Measurements from ENCODE around the gene TNS2. TPM values are rescaled to one million over a fixed set of nuclear protein-coding genes. Genes with fewer than 3 reads are reported as not detected.

Gene TNS2
- total and polyA plus RNA-seq, 9 of the 15 experiments (the other 6 are each of a cell fraction or from before 2014, with no cell fraction given), result 0.28 to 3.1 (median 1.2) TPM; not detected in 1

Small RNA genes lying within 50 kb of the gene (microRNA-seq; reads per million reads assigned to microRNA genes)
- not detected for gene MIR6757 (ENCODE audit: borderline microRNAs expressed)

Small RNA genes lying within 50 kb of the gene (small RNA-seq; reads per million reads assigned to genes)
- gene MIR6757, result not detected

Other genes starting within 250 kb of the TNS2 start
Only the 7 nearest of the 16 such genes appear.
- 486 and 561 TPM in 2 replicates for gene KRT18, start 100.9 kb upstream of the TNS2 start, total RNA-seq (2014; rRNA removed)
- 206 and 246 TPM in 2 replicates for gene KRT18, start 100.9 kb upstream of the TNS2 start, total RNA-seq (2014; rRNA removed; fragmentation: Illumina TruSeq; extraction: Trizol)
- 279 and 281 TPM in 2 replicates for gene KRT18, start 100.9 kb upstream of the TNS2 start, total RNA-seq (2015; rRNA removed; fragmentation: Illumina TruSeq; extraction: Trizol)
- 332 and 346 TPM in 2 replicates for gene KRT18, start 100.9 kb upstream of the TNS2 start, total RNA-seq (2021)
- gene KRT18, start 100.9 kb upstream of the TNS2 start, polyA plus RNA-seq (2011; rRNA removed), result 349 and 358 TPM in 2 replicates
- 323 and 346 TPM in 2 replicates for gene KRT18, start 100.9 kb upstream of the TNS2 start, polyA plus RNA-seq (2014; fragmentation: Illumina TruSeq; extraction: Trizol)
- gene KRT18, start 100.9 kb upstream of the TNS2 start, polyA plus RNA-seq (2014; fragmentation: Nextera tagmentation; extraction: Ambion mirVana), result 10 to 100 TPM; 26.3 to 34.2 TPM
- gene KRT18, start 100.9 kb upstream of the TNS2 start, polyA plus RNA-seq (2014; rRNA removed), result 231 and 235 TPM in 2 replicates
- gene EIF4B, start 43.6 kb upstream of the TNS2 start, total RNA-seq (2014; rRNA removed), result 617 and 636 TPM in 2 replicates
- gene EIF4B, start 43.6 kb upstream of the TNS2 start, total RNA-seq (2014; rRNA removed; fragmentation: Illumina TruSeq; extraction: Trizol), result 669 and 710 TPM in 2 replicates
- 624 and 636 TPM in 2 replicates for gene EIF4B, start 43.6 kb upstream of the TNS2 start, total RNA-seq (2015; rRNA removed; fragmentation: Illumina TruSeq; extraction: Trizol)
- gene EIF4B, start 43.6 kb upstream of the TNS2 start, total RNA-seq (2021), result 535 and 617 TPM in 2 replicates
- gene EIF4B, start 43.6 kb upstream of the TNS2 start, polyA plus RNA-seq (2011; rRNA removed), result 489 and 497 TPM in 2 replicates
- gene EIF4B, start 43.6 kb upstream of the TNS2 start, polyA plus RNA-seq (2014; fragmentation: Illumina TruSeq; extraction: Trizol), result 552 and 578 TPM in 2 replicates
- 100 to 1,000 TPM; 138 to 150 TPM for gene EIF4B, start 43.6 kb upstream of the TNS2 start, polyA plus RNA-seq (2014; fragmentation: Nextera tagmentation; extraction: Ambion mirVana)
- gene EIF4B, start 43.6 kb upstream of the TNS2 start, polyA plus RNA-seq (2014; rRNA removed), result 312 and 317 TPM in 2 replicates
- gene SPRYD3, start 29.3 kb downstream of the TNS2 start, total RNA-seq (2014; rRNA removed), result 8.4 and 10.6 TPM in 2 replicates
- gene SPRYD3, start 29.3 kb downstream of the TNS2 start, total RNA-seq (2014; rRNA removed; fragmentation: Illumina TruSeq; extraction: Trizol), result 4.1 and 5.1 TPM in 2 replicates
- gene SPRYD3, start 29.3 kb downstream of the TNS2 start, total RNA-seq (2015; rRNA removed; fragmentation: Illumina TruSeq; extraction: Trizol), result 5.0 and 5.9 TPM in 2 replicates
- gene SPRYD3, start 29.3 kb downstream of the TNS2 start, total RNA-seq (2021), result 10.8 and 13.6 TPM in 2 replicates
- 6.2 and 7.6 TPM in 2 replicates for gene SPRYD3, start 29.3 kb downstream of the TNS2 start, polyA plus RNA-seq (2011; rRNA removed)
- 10.6 and 11.4 TPM in 2 replicates for gene SPRYD3, start 29.3 kb downstream of the TNS2 start, polyA plus RNA-seq (2014; fragmentation: Illumina TruSeq; extraction: Trizol)
- gene SPRYD3, start 29.3 kb downstream of the TNS2 start, polyA plus RNA-seq (2014; fragmentation: Nextera tagmentation; extraction: Ambion mirVana), result 1 to 10 TPM; 1.5 to 2.6 TPM
- 9.1 and 11.0 TPM in 2 replicates for gene SPRYD3, start 29.3 kb downstream of the TNS2 start, polyA plus RNA-seq (2014; rRNA removed)
- 1.2 and 1.6 TPM in 2 replicates for gene IGFBP6, start 47.6 kb downstream of the TNS2 start, total RNA-seq (2014; rRNA removed)
- gene IGFBP6, start 47.6 kb downstream of the TNS2 start, total RNA-seq (2014; rRNA removed; fragmentation: Illumina TruSeq; extraction: Trizol), result 0.36 and 0.61 TPM in 2 replicates
- 0.38 and 0.76 TPM in 2 replicates for gene IGFBP6, start 47.6 kb downstream of the TNS2 start, total RNA-seq (2015; rRNA removed; fragmentation: Illumina TruSeq; extraction: Trizol)
- 1.4 and 2.3 TPM in 2 replicates for gene IGFBP6, start 47.6 kb downstream of the TNS2 start, total RNA-seq (2021)
- gene IGFBP6, start 47.6 kb downstream of the TNS2 start, polyA plus RNA-seq (2011; rRNA removed), result 0.24 and 1.4 TPM in 2 replicates
- 0.52 and 0.62 TPM in 2 replicates for gene IGFBP6, start 47.6 kb downstream of the TNS2 start, polyA plus RNA-seq (2014; fragmentation: Illumina TruSeq; extraction: Trizol)
- under 1 TPM; 0.15 to 0.23 TPM for gene IGFBP6, start 47.6 kb downstream of the TNS2 start, polyA plus RNA-seq (2014; fragmentation: Nextera tagmentation; extraction: Ambion mirVana)
- 0.54 and 2.4 TPM in 2 replicates for gene IGFBP6, start 47.6 kb downstream of the TNS2 start, polyA plus RNA-seq (2014; rRNA removed)
- not detected in 2 replicates for gene SOAT2, start 53.4 kb downstream of the TNS2 start, total RNA-seq (2014; rRNA removed)
- gene SOAT2, start 53.4 kb downstream of the TNS2 start, total RNA-seq (2014; rRNA removed; fragmentation: Illumina TruSeq; extraction: Trizol), result not detected in 2 replicates
- not detected in 2 replicates for gene SOAT2, start 53.4 kb downstream of the TNS2 start, total RNA-seq (2015; rRNA removed; fragmentation: Illumina TruSeq; extraction: Trizol)
- not detected in 2 replicates for gene SOAT2, start 53.4 kb downstream of the TNS2 start, total RNA-seq (2021)
- gene SOAT2, start 53.4 kb downstream of the TNS2 start, polyA plus RNA-seq (2011; rRNA removed), result not detected in 2 replicates
- gene SOAT2, start 53.4 kb downstream of the TNS2 start, polyA plus RNA-seq (2014; fragmentation: Illumina TruSeq; extraction: Trizol), result not detected in 2 replicates
- not detected for gene SOAT2, start 53.4 kb downstream of the TNS2 start, polyA plus RNA-seq (2014; fragmentation: Nextera tagmentation; extraction: Ambion mirVana)
- gene SOAT2, start 53.4 kb downstream of the TNS2 start, polyA plus RNA-seq (2014; rRNA removed), result 0.04 TPM in 1 of 2 replicates, not detected in the other
- gene ZNF740, start 130.7 kb downstream of the TNS2 start, total RNA-seq (2014; rRNA removed), result 15.1 and 16.1 TPM in 2 replicates
- 18.6 and 19.9 TPM in 2 replicates for gene ZNF740, start 130.7 kb downstream of the TNS2 start, total RNA-seq (2014; rRNA removed; fragmentation: Illumina TruSeq; extraction: Trizol)
- gene ZNF740, start 130.7 kb downstream of the TNS2 start, total RNA-seq (2015; rRNA removed; fragmentation: Illumina TruSeq; extraction: Trizol), result 13.3 and 13.6 TPM in 2 replicates
- 39.6 and 46.4 TPM in 2 replicates for gene ZNF740, start 130.7 kb downstream of the TNS2 start, total RNA-seq (2021)
- 33.1 and 34.9 TPM in 2 replicates for gene ZNF740, start 130.7 kb downstream of the TNS2 start, polyA plus RNA-seq (2011; rRNA removed)
- gene ZNF740, start 130.7 kb downstream of the TNS2 start, polyA plus RNA-seq (2014; fragmentation: Illumina TruSeq; extraction: Trizol), result 19.2 and 21.0 TPM in 2 replicates
- gene ZNF740, start 130.7 kb downstream of the TNS2 start, polyA plus RNA-seq (2014; fragmentation: Nextera tagmentation; extraction: Ambion mirVana), result 1 to 10 TPM in 1 of 2 experiments, under 1 TPM in 1; 0.57 to 1.4 TPM
- 20.6 and 22.1 TPM in 2 replicates for gene ZNF740, start 130.7 kb downstream of the TNS2 start, polyA plus RNA-seq (2014; rRNA removed)
- 8.1 and 8.5 TPM in 2 replicates for gene CSAD, start 130.9 kb downstream of the TNS2 start, total RNA-seq (2014; rRNA removed)
- gene CSAD, start 130.9 kb downstream of the TNS2 start, total RNA-seq (2014; rRNA removed; fragmentation: Illumina TruSeq; extraction: Trizol), result 5.7 and 8.1 TPM in 2 replicates
- gene CSAD, start 130.9 kb downstream of the TNS2 start, total RNA-seq (2015; rRNA removed; fragmentation: Illumina TruSeq; extraction: Trizol), result 6.7 and 7.0 TPM in 2 replicates
- gene CSAD, start 130.9 kb downstream of the TNS2 start, total RNA-seq (2021), result 10.3 and 10.9 TPM in 2 replicates
- gene CSAD, start 130.9 kb downstream of the TNS2 start, polyA plus RNA-seq (2011; rRNA removed), result 19.6 and 26.6 TPM in 2 replicates
- 11.1 and 16.8 TPM in 2 replicates for gene CSAD, start 130.9 kb downstream of the TNS2 start, polyA plus RNA-seq (2014; fragmentation: Illumina TruSeq; extraction: Trizol)
- 1 to 10 TPM; 1.8 to 2.4 TPM for gene CSAD, start 130.9 kb downstream of the TNS2 start, polyA plus RNA-seq (2014; fragmentation: Nextera tagmentation; extraction: Ambion mirVana)
- 17.1 TPM in 2 replicates for gene CSAD, start 130.9 kb downstream of the TNS2 start, polyA plus RNA-seq (2014; rRNA removed)